Endothelial cell of umbilical vein (primary cell): ENCODE data around the gene ZNF407. TPM values are rescaled to one million over a fixed set of nuclear protein-coding genes. Genes with fewer than 3 reads are reported as not detected.

Source experiments
- BruUV-seq: library from RNA; stranded (reverse); fragments of 400-500 nt; replicated peaks from 2 replicates; lab custom pipeline; 2021; lab: Mats Ljungman, UMichigan
- CTCF ChIA-PET: fragments of 300-600, 350-600 bp; sonication (Branson Sonifier 250); formaldehyde crosslinking; loops from one replicate; lab custom pipeline; 2021; ENCODE audit warnings: antibody characterized with exemption, inconsistent platforms; lab: Charles Lee
- POLR2A ChIA-PET: fragments of 300-600, 350-600 bp; sonication (Branson Sonifier 250); formaldehyde crosslinking; loops from one replicate; lab custom pipeline; 2021; ENCODE audit warnings: antibody characterized with exemption, inconsistent platforms; lab: Charles Lee
- DNase-seq: peaks from one replicate; pipeline ENCODE4 v3.0.0-alpha.2; 2011; ENCODE audit warnings: low read depth, low spot score
- FAIRE-seq: peaks from 2 replicates; lab custom pipeline; 2011; peaks lifted over from hg19 to GRCh38; lab: Jason Lieb, UNC
- H2AFZ ChIP-seq: 2 replicates; pipeline ENCODE4 v1.6.0; 2012; ENCODE audit warnings: low read depth, low read length, control low read depth, inconsistent platforms
- H3K27ac ChIP-seq: 2 replicates; pipeline ENCODE4 v1.5.1; 2011; ENCODE audit warnings: low read depth, mild to moderate bottlenecking, control low read depth, low read length, moderate library complexity; ENCODE audit not compliant: insufficient read depth
- H3K27me3 ChIP-seq, 2 experiments: 2 replicates each; pipeline versions ENCODE4 v1.6.0 to v1.6.1; 2011; ENCODE audit warnings: low read length in 2 of 2, mixed read lengths in 1 of 2; ENCODE audit not compliant: control insufficient read depth in 2 of 2, insufficient read depth in 2 of 2
- H3K36me3 ChIP-seq, 2 experiments: 2 replicates in 1 of 2; 3 replicates in 1 of 2; pipeline ENCODE4 v1.5.1; 2011; ENCODE audit warnings: low read length in 2 of 2, mild to moderate bottlenecking in 1 of 2, moderate library complexity in 1 of 2; ENCODE audit not compliant: control insufficient read depth in 2 of 2, insufficient read depth in 2 of 2; ENCODE audit errors: extremely low read depth in 1 of 2
- H3K4me1 ChIP-seq: 3 replicates; pipeline ENCODE4 v1.5.1; 2011; ENCODE audit warnings: mild to moderate bottlenecking, low read length; ENCODE audit not compliant: control insufficient read depth, insufficient read depth; ENCODE audit errors: extremely low read depth
- H3K4me2 ChIP-seq: 2 replicates; pipeline ENCODE4 v1.6.1; 2011; ENCODE audit warnings: low read length, control low read depth, mixed read lengths; ENCODE audit not compliant: insufficient read depth
- H3K4me3 ChIP-seq, 3 experiments: fragments of 200-600 bp in 1 of 3; sonication (generic), shearing (Covaris generic) in 1 of 3; replicated peaks in 1 of 3; 2 replicates each; pipeline ENCODE4 v1.5.1; 2011 to 2016; ENCODE audit warnings: control low read depth in 3 of 3, low read length in 3 of 3, mild to moderate bottlenecking in 2 of 3, inconsistent platforms in 1 of 3, low read depth in 1 of 3, moderate library complexity in 1 of 3; ENCODE audit not compliant: insufficient read depth in 1 of 3
- H3K79me2 ChIP-seq: 2 replicates; pipeline ENCODE4 v1.6.0; 2012; ENCODE audit warnings: low read length, inconsistent platforms; ENCODE audit not compliant: control insufficient read depth, insufficient read depth
- H3K9ac ChIP-seq: replicated peaks from 2 replicates; pipeline ENCODE3; 2011; ENCODE audit warnings: low read length, control low read depth; ENCODE audit not compliant: insufficient read depth; ENCODE audit errors: extremely low read depth
- H3K9me1 ChIP-seq: replicated peaks from 3 replicates; pipeline ENCODE4 v1.6.0; 2011; ENCODE audit warnings: mild to moderate bottlenecking, low read length; ENCODE audit not compliant: control insufficient read depth, insufficient read depth; ENCODE audit errors: extremely low read depth
- H3K9me3 ChIP-seq: replicated peaks from 2 replicates; pipeline ENCODE4 v1.5.1; 2012; ENCODE audit warnings: low read length, inconsistent platforms; ENCODE audit not compliant: control insufficient read depth, insufficient read depth
- H4K20me1 ChIP-seq: replicated peaks from 2 replicates; pipeline ENCODE3; 2011; ENCODE audit warnings: mild to moderate bottlenecking, low read length; ENCODE audit not compliant: control insufficient read depth, insufficient read depth; ENCODE audit errors: extremely low read depth
- EZH2 ChIP-seq: IDR thresholded peaks from 2 replicates; pipeline ENCODE4 v1.6.1; 2012; ENCODE audit warnings: borderline replicate concordance, low read depth, mild to moderate bottlenecking, moderate library complexity, low read length, inconsistent platforms; ENCODE audit not compliant: severe bottlenecking
- JUN ChIP-seq: IDR thresholded peaks from 2 replicates; pipeline ENCODE4 v1.6.1; 2011; ENCODE audit warnings: borderline replicate concordance, low read depth; ENCODE audit not compliant: insufficient read length, insufficient read depth
- POLR2A ChIP-seq: IDR thresholded peaks from 2 replicates; pipeline ENCODE4 v1.6.1; 2012; ENCODE audit warnings: low read depth, mild to moderate bottlenecking, control low read depth, low read length
- POLR2AphosphoS5 ChIP-seq: IDR thresholded peaks from 2 replicates; pipeline ENCODE4 v1.6.1; 2012; ENCODE audit warnings: low read depth, mild to moderate bottlenecking, control low read depth, low read length, moderate library complexity; ENCODE audit not compliant: insufficient read depth
- dilution Hi-C: fragments of 300-500 bp; cut with MboI; formaldehyde crosslinking; loops from one replicate; pipeline ENCODE4 v1.15.0; 2019; ENCODE audit warnings: low sequenced_read_pairs; ENCODE audit not compliant: extremely low pct_ligation_motif_present
- intact Hi-C: fragments of 100-400 bp; cut with micrococcal nuclease; formaldehyde crosslinking; loops from one replicate; pipeline ENCODE4 v1.10.0; 2022
- polyA plus RNA-seq, 4 experiments: library from polyadenylated mRNA; depleted of rRNA in 3 of 4; stranded (reverse) in 3 of 4; unstranded in 1 of 4; fragments of >200 nt; gene quantifications; 2 replicates each; pipeline versions ENCODE4 v1.2.1 to v1.2.3, GENCODE V29; 2011 to 2012; ENCODE audit warnings: missing spikeins in 1 of 4
- total RNA-seq: library from RNA; stranded (reverse); gene quantifications from 2 replicates; pipeline ENCODE4 v1.2.3, GENCODE V29; 2021
- TF ChIP-seq, protein P1 (sequence below), 2 donors: IDR thresholded peaks; 1 replicate in 1 of 2; 2 replicates in 1 of 2; pipeline ENCODE4 v1.5.1; 2011; ENCODE audit warnings: low read length in 2 of 2, mild to moderate bottlenecking in 2 of 2, moderate library complexity in 2 of 2, control low read depth in 1 of 2, inconsistent platforms in 1 of 2, low read depth in 1 of 2; ENCODE audit not compliant: insufficient read depth in 1 of 2; ENCODE audit errors: extremely low read depth in 1 of 2
- TF ChIP-seq, protein P2 (sequence below): IDR thresholded peaks from 2 replicates; pipeline ENCODE4 v1.6.1; 2011; ENCODE audit not compliant: insufficient read depth, insufficient read length

Gene ZNF407
- total and polyA plus RNA-seq, 2 donors (not counting 3 experiments of a cell fraction or from before 2014, with no cell fraction given) = 3.8 to 20.1 TPM

DNA sequence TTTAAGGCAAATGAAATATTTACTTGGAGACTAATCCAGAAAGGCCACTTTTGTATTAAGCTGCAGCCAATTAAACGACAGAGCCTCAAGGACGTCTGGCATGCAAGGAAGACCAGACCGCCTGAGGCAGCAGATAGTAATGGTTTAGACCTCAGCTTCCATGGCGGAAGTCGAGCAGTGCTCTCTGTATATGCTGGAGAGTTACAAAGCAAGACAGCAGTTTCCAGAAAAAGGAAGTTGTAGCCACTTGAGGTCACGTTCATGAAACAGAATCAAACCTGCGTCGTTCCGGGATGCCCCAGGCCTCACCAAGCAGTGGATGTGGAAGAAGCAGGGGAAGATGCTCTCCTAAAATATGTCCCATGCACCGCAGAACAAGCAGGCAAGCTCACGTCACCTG is 469.3 kb downstream of the ZNF407 start:
- H3K4me3 ChIP-seq = no peak overlapping the region
- no peaks in the 10 kb centered on the region for H3K79me2 ChIP-seq
- no peaks in the 10 kb centered on the region for H3K9me1 ChIP-seq
- H3K9me3 ChIP-seq = no peaks in the 10 kb centered on the region
- H3K27ac ChIP-seq = no peak overlapping the region
- no peaks in the 10 kb centered on the region for H3K36me3 ChIP-seq
- POLR2A ChIA-PET = no interaction called here
- dilution Hi-C loops = no loop called here
- FAIRE-seq (no peak), DNase-seq (no peak)
- H3K4me2 ChIP-seq = no peak overlapping the region
- no peak overlapping the region for H3K9ac ChIP-seq
- intact Hi-C loops = no loop called here
- TF ChIP-seq EZH2 (no peak), POLR2AphosphoS5 (no peak), JUN (no peak), POLR2A (no peak)
- TF ChIP-seq, protein P1, sequence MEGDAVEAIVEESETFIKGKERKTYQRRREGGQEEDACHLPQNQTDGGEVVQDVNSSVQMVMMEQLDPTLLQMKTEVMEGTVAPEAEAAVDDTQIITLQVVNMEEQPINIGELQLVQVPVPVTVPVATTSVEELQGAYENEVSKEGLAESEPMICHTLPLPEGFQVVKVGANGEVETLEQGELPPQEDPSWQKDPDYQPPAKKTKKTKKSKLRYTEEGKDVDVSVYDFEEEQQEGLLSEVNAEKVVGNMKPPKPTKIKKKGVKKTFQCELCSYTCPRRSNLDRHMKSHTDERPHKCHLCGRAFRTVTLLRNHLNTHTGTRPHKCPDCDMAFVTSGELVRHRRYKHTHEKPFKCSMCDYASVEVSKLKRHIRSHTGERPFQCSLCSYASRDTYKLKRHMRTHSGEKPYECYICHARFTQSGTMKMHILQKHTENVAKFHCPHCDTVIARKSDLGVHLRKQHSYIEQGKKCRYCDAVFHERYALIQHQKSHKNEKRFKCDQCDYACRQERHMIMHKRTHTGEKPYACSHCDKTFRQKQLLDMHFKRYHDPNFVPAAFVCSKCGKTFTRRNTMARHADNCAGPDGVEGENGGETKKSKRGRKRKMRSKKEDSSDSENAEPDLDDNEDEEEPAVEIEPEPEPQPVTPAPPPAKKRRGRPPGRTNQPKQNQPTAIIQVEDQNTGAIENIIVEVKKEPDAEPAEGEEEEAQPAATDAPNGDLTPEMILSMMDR (IDR thresholded peaks at IDR 0.05; ENCODE audit: extremely low read depth in 1 of 2, insufficient read depth in 1 of 2, low read depth in 1 of 2, low read length in 2 of 2) = no peak
- TF ChIP-seq, protein P2, sequence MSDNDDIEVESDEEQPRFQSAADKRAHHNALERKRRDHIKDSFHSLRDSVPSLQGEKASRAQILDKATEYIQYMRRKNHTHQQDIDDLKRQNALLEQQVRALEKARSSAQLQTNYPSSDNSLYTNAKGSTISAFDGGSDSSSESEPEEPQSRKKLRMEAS = no peak
- H4K20me1 ChIP-seq = no peaks in the 10 kb centered on the region
- no peak overlapping the region for H2AFZ ChIP-seq
- H3K4me1 ChIP-seq = peaks cover 41% of the 10 kb centered on the region
- H3K27me3 ChIP-seq = no peaks in the 10 kb centered on the region
- no TSS peak for BruUV-seq
- CTCF ChIA-PET = interaction anchor here (1.1 kb wide), 1 partner anchor 27 kb away, joined by 3 read pairs; no protein-coding TSS in a partner anchor
